Progenitor cell of endocrine pancreas (in vitro differentiated cells): ENCODE results near the gene FOXN3. TPM values are rescaled to one million over a fixed set of nuclear protein-coding genes. Genes with fewer than 3 reads are reported as not detected.

ENCODE experiments used
- DNase-seq: peaks from one replicate; pipeline ENCODE4 v3.0.0; 2021; ENCODE audit warnings: low spot score; ENCODE audit not compliant: unreplicated experiment
- H3K27ac Mint-ChIP-seq: 2 replicates; pipeline ENCODE4 v1.8.0; 2021; ENCODE audit warnings: mild to moderate bottlenecking, moderate library complexity, mixed read lengths
- H3K27me3 Mint-ChIP-seq: 2 replicates; pipeline ENCODE4 v1.8.0; 2021; ENCODE audit warnings: mixed read lengths
- H3K36me3 Mint-ChIP-seq: 2 replicates; pipeline ENCODE4 v1.8.0; 2022; ENCODE audit warnings: mixed read lengths; ENCODE audit not compliant: insufficient read depth
- H3K4me1 Mint-ChIP-seq: 2 replicates; pipeline ENCODE4 v1.8.0; 2021; ENCODE audit warnings: low read depth, mixed read lengths
- H3K4me3 Mint-ChIP-seq: 2 replicates; pipeline ENCODE4 v1.8.0; 2021; ENCODE audit warnings: low read depth, mild to moderate bottlenecking, moderate library complexity, mixed read lengths
- H3K9me3 Mint-ChIP-seq: 2 replicates; pipeline ENCODE4 v1.8.0; 2021; ENCODE audit warnings: low read depth, mixed read lengths
- CTCF ChIP-seq: fragments of 200-600 bp; sonication (generic); IDR thresholded peaks from one replicate; pipeline ENCODE4 v1.5.0; 2021; ENCODE audit warnings: antibody characterized with exemption, mild to moderate bottlenecking; ENCODE audit not compliant: unreplicated experiment
- total RNA-seq: library from RNA; stranded (reverse); gene quantifications from 2 replicates; pipeline ENCODE4 v1.2.1, GENCODE V29; 2021

The FOXN3 gene
- total RNA-seq, 1 donor from 2014 or later: 25.8 TPM

- no peak for TF ChIP-seq CTCF
- Mint-ChIP-seq H3K27me3 (peaks cover 21% of the 10 kb centered on the region), H3K36me3 (peaks cover 2% of the 10 kb centered on the region), H3K4me1 (peaks cover 14% of the 10 kb centered on the region), H3K9me3 (no peaks in the 10 kb centered on the region), H3K4me3 (no peak overlapping the region), H3K27ac (no peak overlapping the region)
- no peak for DNase-seq
These were observed 13.6 kb upstream of the FOXN3 start for GRCh38 chr14:89430391-89431236.

DNA sequence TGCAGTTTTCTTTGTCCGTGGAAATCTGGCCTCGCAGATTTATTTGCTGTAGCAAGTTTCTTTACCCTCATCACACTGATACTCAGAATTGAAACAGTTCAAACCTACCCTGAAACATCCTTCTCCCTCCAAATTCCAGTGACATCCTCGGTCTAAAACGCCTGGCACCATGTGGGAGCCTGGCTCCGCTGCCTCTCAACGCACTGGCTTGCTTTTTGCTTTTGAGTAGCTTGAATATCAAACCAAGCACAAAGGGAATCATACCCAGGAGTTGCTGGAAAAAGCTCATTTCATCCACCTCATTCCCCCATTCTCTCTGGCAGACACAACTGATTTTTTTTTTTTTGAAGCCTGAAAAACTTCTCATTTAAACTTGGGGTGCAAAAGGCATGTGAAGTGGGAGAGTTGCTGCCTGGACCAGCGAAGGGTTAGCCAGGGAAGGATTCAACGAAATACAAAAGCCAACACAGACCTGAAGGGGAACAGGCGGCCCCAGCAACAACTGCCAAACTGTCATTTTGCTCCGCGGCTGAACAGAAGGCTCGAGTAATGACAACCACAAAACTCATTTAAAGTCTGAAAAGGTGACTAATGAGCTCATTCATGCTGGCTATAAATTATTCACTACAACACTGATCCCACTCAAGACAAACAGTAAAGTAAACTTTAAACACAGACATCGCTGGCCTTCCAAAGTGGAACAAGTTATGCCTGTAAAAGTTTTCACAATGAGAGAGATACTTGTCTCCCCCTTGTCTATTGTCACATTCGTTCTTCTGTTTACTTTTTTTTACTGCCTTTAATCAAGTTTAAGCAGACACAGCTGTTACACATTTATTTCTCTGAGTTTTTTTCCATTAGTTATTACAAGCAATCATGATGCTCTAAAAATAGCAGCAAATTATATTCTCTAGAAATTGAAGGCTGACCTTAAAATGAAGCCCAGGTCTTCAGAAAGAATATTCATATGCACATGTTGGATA is 12.5 kb upstream of the FOXN3 start:
- no peak for DNase-seq
- Mint-ChIP-seq H3K27me3 (peaks cover 20% of the 10 kb centered on the region), H3K27ac (peak overlapping the region; percentile 4), H3K36me3 (peaks cover 2% of the 10 kb centered on the region), H3K9me3 (no peaks in the 10 kb centered on the region), H3K4me1 (peaks cover 14% of the 10 kb centered on the region), H3K4me3 (peak overlapping the region; percentile 10)
- no peak for TF ChIP-seq CTCF

- no peak for TF ChIP-seq CTCF
- H3K27ac Mint-ChIP-seq: no peak overlapping the region
- DNase-seq: no peak
- H3K4me3 Mint-ChIP-seq: no peak overlapping the region
- H3K9me3 Mint-ChIP-seq: no peaks in the 10 kb centered on the region
- H3K4me1 Mint-ChIP-seq: peaks cover 15% of the 10 kb centered on the region
- peaks cover 27% of the 10 kb centered on the region for H3K27me3 Mint-ChIP-seq
- H3K36me3 Mint-ChIP-seq: peaks cover 2% of the 10 kb centered on the region
These were observed 11.6 kb upstream of the FOXN3 start for GRCh38 chr14:89428546-89429198.

DNA sequence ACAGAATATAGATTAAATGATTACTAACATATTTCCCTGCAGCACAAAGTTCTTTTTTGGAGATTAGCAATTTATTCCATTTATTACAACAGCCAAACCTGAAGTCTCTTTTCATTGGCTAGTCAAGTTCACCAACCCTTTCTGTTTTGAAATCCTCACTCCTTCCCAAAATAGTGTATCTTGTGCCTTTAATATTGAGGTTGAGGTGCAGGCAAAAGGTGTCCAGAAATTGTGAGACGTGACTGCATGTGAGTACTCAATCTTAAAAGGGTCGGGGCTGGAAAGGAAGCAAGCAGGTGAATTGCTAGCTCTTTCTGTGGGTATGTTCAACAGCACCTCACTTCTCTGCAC is 11.1 kb upstream of the FOXN3 start:
- Mint-ChIP-seq H3K9me3 (no peaks in the 10 kb centered on the region), H3K27ac (no peak overlapping the region), H3K4me3 (no peak overlapping the region), H3K4me1 (peaks cover 15% of the 10 kb centered on the region), H3K27me3 (peaks cover 30% of the 10 kb centered on the region), H3K36me3 (peaks cover 2% of the 10 kb centered on the region)
- no peak for TF ChIP-seq CTCF
- no peak for DNase-seq
